Heart right ventricle (tissue), 16 donors: ENCODE data around the gene MARK1. TPM values are rescaled to one million over a fixed set of nuclear protein-coding genes. Genes with fewer than 3 reads are reported as not detected.
A peak's percentile ranks its signal among the peaks of the same experiment; 100 is the strongest.

Experiments
- ATAC-seq, 8 donors: fragments of 200-7000 bp; cut with Tn5 transposase; one replicate each; pipeline ENCODE4 v1.9.1; 2020; ENCODE audit warnings: mild to moderate bottlenecking in 8 of 8, moderate library complexity in 8 of 8, moderate number of reproducible peaks in 1 of 8
- DNase-seq, 2 donors: peaks; one replicate each; pipeline ENCODE4 v3.0.0-alpha.2; 2020
- H3K27ac ChIP-seq, 10 donors: fragments of 200-600 bp; sonication (generic) in 2 of 10; one replicate each; pipeline versions ENCODE4 v1.5.0 to v1.8.0; 2020 to 2022; ENCODE audit warnings: mild to moderate bottlenecking in 3 of 10
- H3K27me3 ChIP-seq, 7 donors: fragments of 200-600 bp; one replicate each; pipeline ENCODE4 v1.8.0; 2021 to 2022; ENCODE audit warnings: mild to moderate bottlenecking in 2 of 7
- H3K36me3 ChIP-seq, 9 donors: fragments of 200-600 bp; sonication (generic) in 1 of 9; one replicate each; pipeline versions ENCODE4 v1.5.0 to v1.8.0; 2020 to 2022; ENCODE audit warnings: mild to moderate bottlenecking in 2 of 9
- H3K4me1 ChIP-seq, 9 donors: fragments of 200-600 bp; sonication (generic) in 1 of 9; one replicate each; pipeline versions ENCODE4 v1.5.0 to v1.8.0; 2020 to 2022; ENCODE audit warnings: mild to moderate bottlenecking in 4 of 9
- H3K4me3 ChIP-seq, 10 donors: fragments of 200-600 bp; sonication (generic) in 2 of 10; one replicate each; pipeline versions ENCODE4 v1.5.0 to v1.8.0; 2020 to 2022; ENCODE audit warnings: mild to moderate bottlenecking in 7 of 10, moderate library complexity in 2 of 10
- H3K9me3 ChIP-seq, 11 donors: fragments of 200-600 bp in 10 of 11; sonication (generic) in 2 of 11; one replicate each; pipeline versions ENCODE4 v1.5.0 to v1.8.0; 2013 to 2022; ENCODE audit warnings: mild to moderate bottlenecking in 2 of 11, control low read depth in 1 of 11, moderate library complexity in 1 of 11
- CTCF ChIP-seq, 9 donors: fragments of 200-600 bp; sonication (generic) in 2 of 9; IDR thresholded peaks; one replicate each; pipeline versions ENCODE4 v1.5.0 to v1.8.0; 2021 to 2022; ENCODE audit warnings: antibody characterized with exemption in 9 of 9, mild to moderate bottlenecking in 5 of 9, moderate library complexity in 1 of 9
- WGBS, 2 donors: extraction: QIAGEN DNeasy Blood & Tissue Kit; methylation state at CpG; one replicate each; pipeline ENCODE4 v1.1.7; 2013; ENCODE audit warnings: inconsistent platforms in 1 of 2; 5-methylcytosine and 5-hydroxymethylcytosine counted together
- intact Hi-C, 10 donors: fragments of 100-400 bp; cut with DNase I; formaldehyde crosslinking; loops; one replicate each; pipeline versions ENCODE4 v1.11.1 to v1.14.2; 2022
- polyA plus RNA-seq, 2 donors: library from polyadenylated mRNA; stranded (reverse); fragments of 200-250 nt; gene quantifications; one replicate each; pipeline ENCODE4 v1.2.3, GENCODE V29; 2013
- total RNA-seq, 10 donors: library from RNA; stranded (reverse); fragmentation: NEBNext Ultra II Directional in 3 of 10; extraction: Animal tissue kit (Norgen Biotek cat#: 25700) in 3 of 10; gene quantifications; one replicate each; pipeline versions ENCODE4 v1.2.1 to v1.2.4, GENCODE V29; 2021 to 2023
- donor health status: Arrhythmogenic right ventricular cardiomyopathy.
- donor health status: ischemic (EF 13 %, LVEDD 7.1; RV severe dilation, severe dysfunction).
- donor health status: healthy with polysubstance abuse.
- donor health status: DM: no; HTN: yes; CAD: no.
- donor health status: DM: no; HTN: no; CAD: no.
- donor health status: ischemic (EF 25% LVEDD 6.9; RV normal size, moderate dysfunction).
- donor health status: ischemic (EF 25% LVEDD 5.7; RV mildly dilated, moderate dysfunction).
- donor health status: healthy.
- donor health status: DM: yes; HTN: yes; CAD: no.
- donor health status: Ischemic cardiomyopathy.
- donor health status: ischemic (EF 35%, LVEDD 5.7; RV mildly dilated, moderate dysfunction).
- donor health status: nonischemic (EF 11% LVEDD 7.7; RV severe dilation, severe dysfunction).
- donor health status: DM: yes; HTN: yes; CAD: no.
- donor health status: PGD.
- donor health status: ischemic (EF 29% LVEDD 5.4; RV normal size, mild dysfunction).
- donor health status: nonischemic (EF 23%, LVEDD 6.1; RV moderate dilation, normal function).

Gene MARK1
- total and polyA plus RNA-seq, 12 donors: 6.9 to 19.0 (median 14.9) TPM

GRCh38 chr1:220700556-220701179 lies 172.7 kb downstream of the MARK1 start:
- Histone ChIP-seq H3K4me3 (no peak overlapping the region), H3K36me3 (peaks cover 0 to 22% (median 0%) of the 10 kb centered on the region in 9 donors), H3K27me3 (no peaks in the 10 kb centered on the region), H3K27ac (no peak overlapping the region), H3K4me1 (peaks cover 0 to 41% (median 20%) of the 10 kb centered on the region in 9 donors), H3K9me3 (no peaks in the 10 kb centered on the region)
- intact Hi-C loops: no loop called here
- no peak for TF ChIP-seq CTCF (IDR thresholded peaks at IDR 0.05)
- 18 to 22% methylated on average over 2 of the region's 2 CpGs for WGBS, 2 donors
- DNase-seq: no peak
- peak in 4 of 8 donors; percentile 47 to 66 (median 52) for ATAC-seq

GRCh38 chr1:220701974-220702373 lies 174.0 kb downstream of the MARK1 start:
- no peak overlapping the region for H3K27ac ChIP-seq
- H3K4me1 ChIP-seq: peaks cover 0 to 54% (median 30%) of the 10 kb centered on the region in 9 donors
- H3K27me3 ChIP-seq: no peaks in the 10 kb centered on the region
- peaks cover 0 to 16% (median 0%) of the 10 kb centered on the region in 9 donors for H3K36me3 ChIP-seq
- 69 to 72% methylated on average over 6 of the region's 6 CpGs for WGBS, 2 donors
- H3K9me3 ChIP-seq: no peaks in the 10 kb centered on the region
- intact Hi-C loops: no loop called here
- no peak for DNase-seq
- no peak for ATAC-seq
- H3K4me3 ChIP-seq: no peak overlapping the region
- no peak for TF ChIP-seq CTCF (IDR thresholded peaks at IDR 0.05)

- peaks cover 0 to 7% (median 0%) of the 10 kb centered on the region in 9 donors for H3K36me3 ChIP-seq
- TF ChIP-seq CTCF (IDR thresholded peaks at IDR 0.05): no peak
- ATAC-seq (peak in 2 of 8 donors; percentile 34 to 51), DNase-seq (no peak)
- H3K9me3 ChIP-seq: no peaks in the 10 kb centered on the region
- peaks cover 0 to 55% (median 32%) of the 10 kb centered on the region in 9 donors for H3K4me1 ChIP-seq
- intact Hi-C loops: no loop called here
- H3K27me3 ChIP-seq: no peaks in the 10 kb centered on the region
- no peak overlapping the region for H3K4me3 ChIP-seq
- 33 to 35% methylated on average over 5 of the region's 5 CpGs for WGBS, 2 donors
- no peak overlapping the region for H3K27ac ChIP-seq
These were observed 174.9 kb downstream of the MARK1 start for GRCh38 chr1:220702733-220703270.

GRCh38 chr1:220703305-220703704 lies 175.4 kb downstream of the MARK1 start:
- no peak for TF ChIP-seq CTCF (IDR thresholded peaks at IDR 0.05)
- Histone ChIP-seq H3K36me3 (peaks cover 0 to 3% (median 0%) of the 10 kb centered on the region in 9 donors), H3K27me3 (no peaks in the 10 kb centered on the region), H3K27ac (no peak overlapping the region), H3K4me3 (no peak overlapping the region), H3K4me1 (peaks cover 0 to 55% (median 32%) of the 10 kb centered on the region in 9 donors), H3K9me3 (no peaks in the 10 kb centered on the region)
- ATAC-seq (no peak), DNase-seq (no peak)
- WGBS, 2 donors: 91 to 97% methylated on average over 4 of the region's 4 CpGs
- intact Hi-C loops: no loop called here
